Measurements from ENCODE around the gene NSD2.

Gene NSD2

GRCh38 chr4:1974840-1975239 lies 103.6 kb downstream of the NSD2 start:
- no peak for DNase-seq

DNA sequence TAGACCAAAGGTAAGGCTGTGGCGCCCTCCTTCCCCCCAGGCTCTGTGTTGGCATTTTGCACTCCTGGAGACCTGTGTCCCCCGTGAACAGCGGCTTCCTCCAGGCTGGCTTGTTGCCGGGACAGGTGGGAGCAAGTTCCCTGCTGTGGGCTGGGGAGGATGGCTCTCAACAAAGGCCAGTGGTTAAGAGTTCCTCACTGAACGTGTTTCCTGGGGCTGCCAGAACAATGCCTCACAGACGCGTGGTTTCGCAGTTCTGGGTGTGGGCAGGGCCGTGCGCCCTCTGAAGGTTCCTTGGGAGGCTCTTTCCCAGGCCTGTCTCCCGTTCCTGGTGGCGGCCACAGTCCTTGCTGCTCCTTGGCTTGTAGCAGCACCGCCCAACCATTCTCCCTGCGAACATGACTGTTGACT lies 104.2 kb downstream of the NSD2 start:
- no peak for DNase-seq

DNA sequence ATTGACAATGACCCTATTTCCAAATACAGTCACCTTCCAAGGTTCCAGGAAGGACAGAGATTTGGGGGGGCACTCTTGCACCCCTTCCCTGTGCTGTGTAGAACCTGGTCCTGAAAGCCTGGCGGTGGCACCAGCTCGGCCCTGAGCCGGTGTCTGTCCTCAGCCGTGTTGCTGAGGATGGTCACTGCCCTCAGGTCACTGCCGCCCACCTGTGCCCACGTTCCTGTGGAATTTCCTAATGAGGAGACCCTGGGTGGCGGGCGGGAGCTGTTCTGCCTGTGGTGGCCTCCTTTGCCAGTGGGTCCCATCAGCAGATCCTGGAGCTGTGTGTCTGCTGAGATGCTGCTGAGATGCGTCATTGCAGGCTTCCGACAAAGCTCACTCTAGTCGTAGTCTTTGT lies 104.7 kb downstream of the NSD2 start:
- no peak for DNase-seq

- no peak for DNase-seq
Observed at GRCh38 chr4:1976416-1977352, 105.5 kb downstream of the NSD2 start.

DNA sequence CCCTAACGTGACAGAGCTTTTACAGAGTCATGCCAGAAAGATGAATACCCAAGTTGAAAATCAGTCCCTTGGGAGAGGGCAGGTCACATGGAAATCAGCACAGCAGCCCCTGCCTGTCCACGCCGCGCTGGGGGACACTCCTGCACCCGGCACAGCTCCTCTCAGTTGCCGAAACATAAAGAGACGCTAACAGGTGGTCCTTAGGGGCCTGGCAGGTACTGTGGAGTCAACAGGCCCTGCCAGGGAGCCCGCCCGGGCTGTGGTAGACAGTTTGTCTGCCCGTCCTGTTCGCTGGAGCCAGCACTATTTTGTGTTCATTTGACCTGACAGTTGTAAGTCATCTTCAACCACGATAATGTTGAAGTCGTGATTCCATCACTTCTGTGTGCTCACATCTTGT lies 107.0 kb downstream of the NSD2 start:
- DNase-seq, result no peak

GRCh38 chr4:1978741-1979476 lies 107.7 kb downstream of the NSD2 start:
- DNase-seq, result no peak

DNA sequence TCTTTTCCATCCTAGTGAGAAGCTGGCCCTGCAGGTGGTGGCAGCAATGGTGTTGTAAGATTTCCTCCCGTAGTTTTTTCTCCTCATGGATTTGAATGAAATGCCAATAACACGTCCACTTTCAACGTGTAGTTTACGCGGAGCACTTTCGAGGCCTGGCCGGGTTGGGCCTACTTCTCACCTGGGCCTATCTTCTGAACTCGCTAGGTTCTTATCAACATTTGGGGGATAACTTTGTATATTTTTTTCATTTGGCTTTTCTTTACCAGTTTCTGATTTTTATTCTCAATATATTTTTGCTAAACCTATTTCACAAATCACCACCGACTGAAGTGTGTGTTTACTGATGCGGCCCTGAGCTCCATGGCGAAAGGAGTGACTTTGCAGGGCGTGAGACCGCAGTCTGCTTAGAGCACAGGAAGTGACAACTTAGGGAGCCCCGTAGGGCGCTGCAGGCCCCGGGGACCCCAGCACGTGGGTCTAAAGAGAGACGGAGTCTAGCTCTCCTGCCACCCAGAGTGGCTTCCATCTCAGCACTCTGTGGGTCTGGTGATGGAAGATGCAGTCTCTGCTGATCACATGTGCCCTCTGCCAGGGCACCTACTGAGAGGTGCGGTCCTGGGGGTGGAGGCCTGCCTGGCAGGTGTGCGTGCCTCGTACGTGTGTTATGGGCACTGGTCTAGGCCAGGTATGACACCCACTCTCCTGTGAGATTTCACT lies 108.4 kb downstream of the NSD2 start:
- DNase-seq, result no peak

DNA sequence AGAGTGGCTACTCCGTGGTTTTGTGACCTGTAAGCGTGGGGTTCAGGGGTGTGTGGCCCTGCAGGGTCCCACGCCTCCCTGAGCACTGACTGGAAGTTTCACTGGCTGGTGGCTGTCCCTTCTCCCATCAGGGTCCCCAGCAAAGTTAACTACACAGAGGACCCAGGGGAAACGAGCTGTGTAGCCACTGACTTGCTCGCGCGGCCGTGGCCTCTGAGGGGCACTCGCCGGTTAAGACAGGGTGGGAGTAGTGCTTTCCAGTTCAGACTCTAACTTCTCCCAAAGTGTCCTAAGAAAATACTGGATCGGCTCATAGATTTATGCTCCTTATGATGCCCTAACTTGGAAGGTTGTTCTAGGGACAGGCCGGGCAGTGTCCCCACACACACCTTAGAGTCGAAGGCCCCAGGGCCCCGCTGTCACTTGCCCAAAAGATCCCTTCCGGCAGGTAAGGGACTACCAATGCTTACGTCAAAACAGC lies 109.4 kb downstream of the NSD2 start:
- DNase-seq, result no peak

DNA sequence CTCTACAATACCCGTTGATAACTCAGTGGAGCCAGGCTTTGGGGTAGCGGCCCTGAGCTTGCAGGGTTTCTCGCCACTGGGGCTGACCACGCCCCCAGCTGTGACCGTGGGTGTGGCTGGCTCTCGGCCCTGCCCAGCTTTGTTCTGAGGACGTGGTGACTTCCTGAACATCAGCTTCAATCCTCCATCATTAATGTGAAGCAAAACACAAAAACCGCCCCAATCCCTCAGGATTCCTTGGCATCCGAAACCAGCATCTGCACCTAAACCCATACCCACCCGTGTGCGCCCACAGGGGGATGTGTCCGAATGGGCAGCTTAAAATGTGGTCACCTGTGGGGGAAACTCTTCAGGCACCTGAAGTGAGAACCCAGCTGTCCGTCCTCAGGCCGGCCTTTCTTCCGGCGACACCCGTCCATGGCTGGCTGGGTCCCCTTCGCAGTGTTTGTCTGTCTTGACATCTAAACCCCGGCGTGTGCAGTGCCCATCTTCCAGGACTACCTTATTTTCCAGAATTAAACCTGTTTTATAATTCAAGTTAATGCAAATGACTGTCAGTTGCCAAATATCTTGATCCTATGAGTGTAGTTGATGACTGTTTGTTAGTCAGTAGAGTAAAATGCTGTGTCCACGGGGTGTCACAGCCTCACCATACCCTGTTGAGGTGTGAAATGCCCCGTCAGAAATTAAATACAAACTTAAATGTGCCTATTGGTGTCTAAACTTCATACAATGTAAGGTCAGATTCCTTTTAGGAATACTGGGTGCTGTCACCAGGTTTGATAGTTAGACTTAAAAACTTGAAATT lies 110.3 kb downstream of the NSD2 start:
- DNase-seq, result no peak

GRCh38 chr4:1982124-1983052 lies 111.2 kb downstream of the NSD2 start:
- no peak for DNase-seq

GRCh38 chr4:1983053-1983845 lies 112.1 kb downstream of the NSD2 start:
- DNase-seq, result no peak

DNA sequence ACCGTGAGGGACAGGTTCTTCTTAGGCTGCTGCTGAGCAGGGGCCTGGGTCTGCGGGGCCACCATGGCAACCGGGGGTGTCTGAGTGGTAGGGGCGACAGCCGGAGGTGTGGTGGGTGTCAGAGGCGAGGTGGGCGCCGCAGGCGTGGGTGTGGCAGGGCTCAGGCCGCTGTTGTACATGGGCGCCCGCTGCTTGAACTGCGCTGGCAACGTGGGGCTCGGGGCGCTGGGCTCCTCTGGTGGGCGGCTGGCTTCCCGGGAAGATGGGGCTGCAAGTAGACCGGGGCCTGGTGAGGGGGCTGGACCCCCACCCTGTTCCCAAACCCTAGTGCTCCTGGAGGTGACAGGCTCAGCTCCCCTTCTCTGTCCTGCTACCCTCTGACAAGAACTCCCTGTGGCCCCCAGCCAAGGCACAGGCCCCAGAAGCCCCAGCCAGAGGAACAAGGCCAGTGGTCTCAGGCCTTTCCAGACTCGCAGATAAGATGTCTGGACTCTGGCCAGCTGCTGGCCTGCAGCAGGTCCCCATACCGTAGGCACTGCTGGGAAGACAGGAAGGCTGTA lies 112.7 kb downstream of the NSD2 start:
- DNase-seq, result no peak

DNA sequence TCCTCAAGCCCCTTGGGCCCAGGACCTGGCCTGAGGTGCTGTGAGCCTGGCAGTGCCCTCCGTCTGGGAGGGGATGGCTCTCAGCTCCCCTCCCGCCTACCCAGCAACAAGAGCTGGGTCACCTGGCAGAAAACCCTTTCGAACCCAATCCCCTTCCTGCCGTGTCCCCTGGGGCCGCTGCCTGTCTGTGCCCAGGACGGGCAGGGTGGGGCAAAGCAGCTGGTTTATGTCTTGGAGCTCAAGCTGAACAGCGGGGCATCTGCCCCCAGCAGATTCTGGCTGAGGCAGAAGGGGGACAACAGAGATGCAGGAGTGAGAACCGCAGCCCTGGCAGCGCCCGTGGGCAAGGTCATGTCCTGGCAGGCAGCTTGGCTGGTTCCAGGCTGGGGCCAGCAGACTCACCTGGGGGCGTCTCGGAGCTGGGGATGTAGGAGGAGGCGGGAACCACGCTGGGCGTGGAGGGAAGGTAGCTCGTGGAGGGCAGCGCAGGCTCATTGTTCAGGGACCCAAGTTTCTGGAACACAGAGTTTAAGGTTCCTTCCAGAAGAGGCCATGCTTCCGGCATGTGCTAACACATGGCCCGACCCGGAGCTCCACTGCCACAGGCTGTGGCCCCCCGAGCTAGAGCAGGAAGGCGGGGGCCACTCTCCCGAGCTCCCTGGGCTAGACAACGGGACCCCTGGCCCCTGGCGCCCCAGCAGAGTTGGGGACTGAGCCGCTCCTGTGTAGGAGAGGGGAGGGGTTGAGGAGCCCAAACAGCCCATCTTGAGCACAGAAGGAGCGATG lies 113.4 kb downstream of the NSD2 start:
- no peak for DNase-seq

- no peak for DNase-seq
Observed at GRCh38 chr4:1985294-1985693, 114.1 kb downstream of the NSD2 start.

- DNase-seq, result no peak
Observed at GRCh38 chr4:1985780-1986577, 114.8 kb downstream of the NSD2 start.

- no peak for DNase-seq
Observed at GRCh38 chr4:1986578-1987210, 115.5 kb downstream of the NSD2 start.

DNA sequence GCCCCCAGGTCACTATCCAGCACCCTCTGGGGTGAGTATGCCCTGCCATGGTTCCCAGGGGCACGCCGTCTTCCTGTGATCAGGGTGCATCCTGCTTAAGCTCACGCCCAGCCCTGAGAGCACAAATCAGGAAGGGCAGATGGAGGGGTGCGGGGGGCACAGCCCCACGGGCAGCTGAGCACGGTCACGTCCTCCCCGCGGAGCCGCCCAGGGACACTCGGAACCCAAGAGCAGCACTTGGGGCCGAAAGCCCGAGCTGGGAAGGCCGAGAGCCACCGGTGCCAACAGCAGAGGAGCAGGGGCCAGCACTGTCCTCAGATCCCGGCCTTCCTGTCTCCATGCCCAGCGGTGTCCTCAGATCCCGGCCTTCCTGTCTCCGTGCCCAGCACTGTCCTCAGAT lies 116.1 kb downstream of the NSD2 start:
- no peak for DNase-seq

Data from SHP77 (cell line).